NCI-H2196 treated with DMSO at 0.1 percent for 48 hours (cell line): ENCODE data around the gene OS9.
"Not testable (repeated sequence)": the region's sequence is repeated elsewhere in the genome, so short reads cannot be mapped to it uniquely, and the experiment has no call there.

Source experiments
- DNase-seq: peaks from one replicate; lab custom pipeline; 2025; ENCODE audit not compliant: unreplicated experiment; lab: John Stamatoyannopoulos, UW

The OS9 gene

GRCh38 chr12:57693317-57693658 is 644 bp upstream of the OS9 start:
- DNase-seq, result no peak

DNA sequence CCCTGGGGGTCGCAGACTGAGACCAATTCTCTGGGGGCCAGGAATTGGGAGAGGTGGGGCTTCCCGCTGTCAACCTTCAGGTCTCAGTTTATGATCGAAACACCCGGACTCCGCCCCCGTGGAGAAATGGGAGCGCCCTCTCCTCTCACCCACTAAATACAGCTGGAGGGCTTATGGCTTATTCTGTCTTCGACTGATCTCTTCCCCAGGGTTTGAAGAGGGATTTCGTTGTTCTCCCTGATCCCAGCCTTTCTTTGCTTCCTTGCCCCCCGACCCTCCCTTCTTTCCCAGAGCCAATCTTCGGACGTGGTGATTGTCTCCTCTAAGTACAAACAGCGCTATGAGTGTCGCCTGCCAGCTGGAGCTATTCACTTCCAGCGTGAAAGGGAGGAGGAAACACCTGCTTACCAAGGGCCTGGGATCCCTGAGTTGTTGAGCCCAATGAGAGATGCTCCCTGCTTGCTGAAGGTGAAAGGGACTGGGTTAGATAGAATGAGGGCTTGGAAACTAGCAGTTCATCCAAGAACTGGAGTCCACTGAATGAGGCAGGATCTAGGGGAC is 607 bp downstream of the OS9 start:
- peak; percentile 6 for DNase-seq

GRCh38 chr12:57695770-57696432 is 2.0 kb downstream of the OS9 start:
- no peak for DNase-seq

DNA sequence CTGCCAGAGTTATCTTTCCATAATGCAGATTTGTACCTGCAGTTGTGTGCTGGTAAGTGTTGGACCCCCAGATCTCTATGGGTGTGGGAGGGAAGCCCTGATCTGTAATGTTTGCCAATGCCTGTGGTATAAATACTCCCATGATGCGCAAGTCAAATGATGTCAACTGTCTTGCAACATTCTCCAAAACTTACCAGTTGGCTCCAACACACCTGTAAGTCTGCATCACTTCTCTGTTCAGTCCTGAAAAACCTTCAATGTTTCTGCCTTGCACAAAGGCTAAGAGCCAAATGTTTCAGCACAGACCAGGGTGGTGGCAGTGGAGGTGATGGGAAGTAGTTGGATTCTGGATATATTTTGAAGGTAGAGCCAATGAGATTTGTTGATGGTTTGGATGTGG is 3.1 kb downstream of the OS9 start:
- DNase-seq, result no peak

- no peak for DNase-seq
Observed at GRCh38 chr12:57698414-57698813, 4.5 kb downstream of the OS9 start.

DNA sequence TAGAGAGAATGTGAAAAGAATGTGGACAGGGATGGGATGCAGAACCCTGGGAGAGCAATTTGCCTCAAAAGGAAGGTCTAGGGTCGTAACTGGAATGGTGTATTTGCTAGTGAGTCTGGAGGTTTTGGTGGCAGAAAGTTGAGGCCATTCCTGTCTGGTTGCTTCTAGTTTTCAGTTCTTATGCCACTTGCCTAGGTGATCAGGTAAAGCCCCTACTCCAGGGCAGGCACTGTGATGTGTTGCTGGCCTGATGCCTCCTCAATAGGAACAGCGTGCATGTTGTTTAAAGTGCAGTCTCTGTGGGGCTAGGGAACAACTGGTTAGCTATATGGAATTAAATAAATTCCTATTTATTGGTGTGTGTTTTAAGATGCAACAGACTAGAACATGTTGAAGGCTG is 6.4 kb downstream of the OS9 start:
- DNase-seq, result no peak

- DNase-seq, result no peak
Observed at GRCh38 chr12:57707250-57707649, 13.3 kb downstream of the OS9 start.

GRCh38 chr12:57708296-57708695 is 14.4 kb downstream of the OS9 start:
- DNase-seq, result no peak

DNA sequence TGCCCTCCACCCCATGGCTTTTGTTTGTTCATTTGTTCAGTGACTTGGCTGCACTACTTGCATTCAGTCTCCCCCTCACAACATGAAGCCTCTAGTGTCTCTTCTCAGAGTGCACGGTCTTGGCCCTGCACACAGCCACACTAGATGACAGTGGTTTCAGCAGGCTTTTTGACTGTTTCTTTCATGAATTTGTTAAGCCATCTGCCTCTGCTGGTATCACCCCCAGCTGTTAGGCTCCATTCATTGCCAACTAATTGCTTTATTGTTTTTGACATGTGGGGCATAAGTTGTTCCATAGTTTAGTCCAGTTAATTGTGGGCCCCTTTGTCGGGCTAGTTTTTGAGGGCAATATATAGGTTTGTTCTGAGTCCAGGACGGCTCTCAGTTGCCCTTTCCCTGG is 18.8 kb downstream of the OS9 start:
- DNase-seq, result no peak

DNA sequence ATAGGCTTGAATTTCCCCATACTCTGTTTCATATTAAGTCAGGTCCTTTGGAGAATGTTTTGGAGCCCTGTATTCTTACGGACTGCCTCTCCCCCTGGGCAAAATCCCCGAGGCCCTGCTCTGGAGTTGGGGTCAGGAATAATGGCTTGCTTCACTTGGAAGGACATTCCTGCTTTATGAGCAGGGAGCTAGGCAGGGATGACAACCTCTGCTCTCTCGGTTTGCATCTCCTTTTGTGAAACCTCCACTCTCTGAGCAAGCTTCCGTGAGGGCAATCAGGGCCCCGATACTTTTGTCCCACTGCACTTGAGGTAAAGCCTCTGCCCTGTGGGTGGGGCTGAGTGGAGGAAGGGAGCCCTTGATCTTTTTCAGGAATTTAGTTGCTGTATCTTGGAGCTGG is 19.3 kb downstream of the OS9 start:
- no peak for DNase-seq

GRCh38 chr12:57715036-57715748 is 21.3 kb downstream of the OS9 start:
- not testable (repeated sequence) for DNase-seq

- no peak for DNase-seq
Observed at GRCh38 chr12:57715786-57716185, 21.9 kb downstream of the OS9 start.

DNA sequence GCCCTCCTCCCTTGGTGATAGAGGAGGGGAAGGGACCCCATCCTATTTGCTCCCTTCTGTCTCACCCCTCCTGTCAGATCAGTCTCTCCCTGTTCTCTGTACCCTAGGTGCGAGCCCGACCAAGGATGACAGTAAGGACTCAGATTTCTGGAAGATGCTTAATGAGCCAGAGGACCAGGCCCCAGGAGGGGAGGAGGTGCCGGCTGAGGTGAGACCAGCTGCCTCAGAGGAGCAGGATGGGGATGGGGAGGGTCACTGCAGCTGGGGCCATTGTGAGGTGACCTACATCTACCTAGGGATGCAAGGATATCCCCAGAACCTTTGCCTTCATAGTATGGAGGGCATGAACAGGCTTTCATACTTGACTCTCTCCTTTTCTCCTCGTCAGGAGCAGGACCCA is 22.4 kb downstream of the OS9 start:
- no peak for DNase-seq

DNA sequence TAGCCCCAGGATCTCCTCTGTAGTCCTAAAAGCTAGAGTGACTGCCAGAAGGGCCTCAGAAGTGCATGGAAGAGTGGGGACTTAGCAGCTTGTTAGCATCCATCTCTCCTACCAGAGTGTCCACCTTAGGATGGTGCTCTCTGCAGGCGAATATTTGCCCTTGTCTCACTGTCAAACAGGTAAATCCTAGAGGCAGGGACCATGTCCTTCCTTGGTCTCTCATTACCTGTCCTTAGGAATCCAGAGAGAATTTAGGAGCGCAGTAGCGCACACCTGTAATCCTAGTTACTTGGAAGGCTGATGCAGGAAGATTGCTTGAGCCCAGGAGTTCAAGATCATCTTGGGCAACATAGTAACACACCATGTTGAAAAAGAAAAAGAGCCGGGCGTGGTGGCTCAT is 23.2 kb downstream of the OS9 start:
- no peak for DNase-seq

- DNase-seq, result no peak
Observed at GRCh38 chr12:57717846-57718640, 24.1 kb downstream of the OS9 start.

DNA sequence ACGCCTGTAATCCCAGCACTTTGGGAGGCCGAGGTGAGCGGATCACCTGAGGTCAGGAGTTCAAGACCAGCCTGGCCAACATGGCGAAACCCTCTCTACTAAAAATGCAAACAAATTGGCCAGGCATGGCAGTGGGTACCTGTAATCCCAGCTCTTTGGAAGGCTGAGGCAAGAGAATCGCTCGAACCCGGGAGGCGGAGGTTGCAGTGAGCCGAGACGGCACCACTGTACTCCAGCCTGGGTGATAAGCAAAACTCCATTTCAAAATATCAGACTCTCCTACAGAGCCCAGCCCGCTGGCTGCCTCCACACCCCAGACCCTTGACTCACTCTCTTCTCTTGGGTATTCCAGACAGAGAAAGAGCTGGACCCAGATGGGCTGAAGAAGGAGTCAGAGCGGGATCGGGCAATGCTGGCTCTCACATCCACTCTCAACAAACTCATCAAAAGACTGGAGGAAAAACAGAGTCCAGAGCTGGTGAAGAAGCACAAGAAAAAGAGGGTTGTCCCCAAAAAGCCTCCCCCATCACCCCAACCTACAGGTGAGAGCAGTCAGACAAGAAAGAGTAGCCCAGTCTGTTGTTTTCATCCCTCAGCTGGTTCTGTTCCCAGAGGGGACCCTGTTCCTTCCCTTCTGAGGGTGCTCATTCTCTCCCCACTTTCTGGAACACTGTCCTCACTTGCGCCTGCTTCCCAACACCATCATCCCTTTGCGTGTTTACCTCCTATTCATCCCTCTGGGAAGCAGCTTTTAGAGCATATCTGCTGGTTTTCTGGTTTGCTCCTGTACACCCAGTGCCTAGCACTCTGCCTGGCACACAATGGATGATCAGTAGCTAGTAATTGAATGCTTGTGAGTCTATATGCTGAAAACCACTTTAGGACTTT is 25.0 kb downstream of the OS9 start:
- DNase-seq, result no peak

DNA sequence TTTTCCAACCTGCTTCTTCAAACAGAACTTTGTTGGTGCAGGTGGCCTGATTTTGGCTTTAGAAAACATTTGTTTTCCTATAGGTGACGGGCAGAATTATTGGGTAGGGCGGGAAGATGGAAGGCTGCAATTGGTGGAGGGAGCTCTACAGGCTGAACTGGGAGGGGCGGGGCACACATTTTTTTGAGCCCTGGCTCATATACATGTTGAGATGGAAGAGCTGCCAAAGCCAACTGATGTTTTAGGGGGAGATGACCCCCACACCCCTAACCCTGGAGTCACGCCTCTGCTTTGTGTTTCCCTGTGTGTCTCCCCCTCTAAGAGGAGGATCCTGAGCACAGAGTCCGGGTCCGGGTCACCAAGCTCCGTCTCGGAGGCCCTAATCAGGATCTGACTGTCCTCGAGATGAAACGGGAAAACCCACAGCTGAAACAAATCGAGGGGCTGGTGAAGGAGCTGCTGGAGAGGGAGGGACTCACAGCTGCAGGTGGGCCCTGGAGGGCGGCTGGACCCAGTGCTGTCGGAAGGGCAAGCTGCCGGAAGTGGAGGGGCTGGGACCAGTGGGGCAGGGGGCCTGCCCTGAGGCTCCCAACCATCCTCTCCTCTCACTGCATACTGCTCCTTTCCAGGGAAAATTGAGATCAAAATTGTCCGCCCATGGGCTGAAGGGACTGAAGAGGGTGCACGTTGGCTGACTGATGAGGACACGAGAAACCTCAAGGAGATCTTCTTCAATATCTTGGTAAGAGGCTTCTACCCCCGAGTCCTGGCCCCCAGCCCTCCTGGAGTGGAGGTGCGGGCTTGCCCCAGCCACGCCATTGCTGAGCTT is 26.1 kb downstream of the OS9 start:
- no peak for DNase-seq

- DNase-seq, result no peak
Observed at GRCh38 chr12:57720606-57721595, 27.0 kb downstream of the OS9 start.
